Hepatocyte (in vitro differentiated cells): ENCODE data around the gene NPAS3.

Source experiments
- CTCF ChIP-seq: fragments of 200-600 bp; sonication (generic); IDR thresholded peaks from 2 replicates; pipeline ENCODE4 v1.5.1; 2016; ENCODE audit warnings: antibody characterized with exemption, mild to moderate bottlenecking; ENCODE audit not compliant: poor library complexity
- EZH2 ChIP-seq: fragments of 200-600 bp; sonication (generic); IDR thresholded peaks from 2 replicates; pipeline ENCODE4 v1.6.1; 2016; ENCODE audit warnings: antibody characterized with exemption, mild to moderate bottlenecking, borderline replicate concordance
- EZH2phosphoT487 ChIP-seq: fragments of 200-600 bp; sonication (generic); IDR thresholded peaks from one replicate; pipeline ENCODE4 v1.6.1; 2018; ENCODE audit warnings: antibody characterized with exemption, mild to moderate bottlenecking, low read depth, moderate library complexity; ENCODE audit not compliant: unreplicated experiment, severe bottlenecking

DNA sequence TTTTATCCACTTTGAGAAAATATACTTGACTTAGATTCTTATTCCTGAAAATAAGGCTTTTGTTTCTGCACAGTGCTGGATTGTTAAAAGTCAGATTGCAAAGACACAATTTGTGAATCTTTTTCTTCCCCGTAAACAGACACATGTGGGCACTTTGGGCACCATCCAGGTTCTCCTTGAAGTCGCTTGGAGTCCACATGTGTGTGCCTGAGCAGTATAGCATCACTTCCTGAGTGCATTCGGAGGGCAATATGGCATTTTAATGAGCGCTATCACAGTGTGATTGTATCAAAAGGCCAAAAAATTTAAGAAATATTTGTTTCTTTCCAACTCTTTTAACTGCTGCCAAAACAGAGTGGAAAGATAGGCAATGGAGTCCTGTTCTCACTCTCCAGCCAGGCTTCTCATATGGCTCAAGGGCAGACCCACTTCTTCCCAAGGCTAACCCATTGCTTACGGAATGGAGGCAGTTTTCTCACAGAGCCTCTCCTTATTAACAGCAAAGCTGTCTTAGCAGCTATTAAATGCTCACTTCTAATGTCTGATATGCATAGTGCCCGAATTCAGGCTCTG lies 615.1 kb downstream of the NPAS3 start:
- TF ChIP-seq CTCF (no peak), EZH2phosphoT487 (no peak), EZH2 (no peak)
